Subcutaneous preadipocyte (primary cell): ENCODE data around the gene RNF125. TPM values are rescaled to one million over a fixed set of nuclear protein-coding genes. Genes with fewer than 3 reads are reported as not detected.

Experiments used
- total RNA-seq: library from RNA; depleted of rRNA; stranded (reverse); fragments of >200 nt; gene quantifications from 2 replicates; pipeline ENCODE4 v1.2.3, GENCODE V29; 2012

Gene RNF125
- total RNA-seq = 1.8 and 2.3 TPM in 2 replicates

DNA sequence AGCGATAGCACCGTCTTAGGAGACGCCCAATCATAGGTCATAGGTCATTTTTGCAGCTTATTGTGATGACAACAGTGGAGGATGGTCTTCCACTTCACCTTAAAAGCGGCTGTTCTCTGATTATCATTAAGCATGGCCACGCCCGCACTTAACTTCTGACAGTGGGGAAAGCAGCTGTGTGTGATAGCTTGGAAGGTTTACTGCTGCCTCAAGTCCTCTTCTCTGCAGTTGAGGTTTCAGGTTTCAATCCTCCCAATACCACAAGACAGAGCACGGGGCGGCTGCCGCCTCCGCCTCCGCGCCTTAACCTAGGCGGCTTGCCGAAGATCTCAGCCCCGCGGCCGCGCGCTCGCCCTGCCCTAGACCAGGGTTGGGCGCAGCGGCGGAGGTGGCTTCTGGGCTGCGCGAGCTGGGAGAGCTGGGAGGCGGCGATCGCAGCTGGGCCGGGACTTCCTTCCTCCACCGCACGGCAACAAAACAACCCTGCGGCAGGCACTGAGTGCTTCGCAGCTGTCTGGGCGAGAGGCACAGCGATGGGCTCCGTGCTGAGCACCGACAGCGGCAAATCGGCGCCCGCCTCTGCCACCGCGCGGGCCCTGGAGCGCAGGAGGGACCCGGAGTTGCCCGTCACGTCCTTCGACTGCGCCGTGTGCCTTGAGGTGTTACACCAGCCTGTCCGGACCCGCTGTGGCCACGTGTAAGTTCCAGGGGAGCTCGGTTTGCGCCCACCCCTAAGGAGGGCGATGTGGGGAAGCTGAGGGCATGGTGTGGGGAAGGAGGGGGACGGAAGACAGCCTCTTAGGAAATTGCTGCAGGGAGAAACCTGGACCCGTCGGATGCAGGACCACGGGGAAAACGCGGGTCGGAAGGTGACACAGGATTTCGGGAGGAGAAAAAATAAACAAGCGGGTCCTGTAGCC, at the start of gene RNF125:
RNF125 (plus strand) TSS at position 495 of the 920 bp plus-strand sequence; CDS start at position 534, 39 bp downstream.

DNA sequence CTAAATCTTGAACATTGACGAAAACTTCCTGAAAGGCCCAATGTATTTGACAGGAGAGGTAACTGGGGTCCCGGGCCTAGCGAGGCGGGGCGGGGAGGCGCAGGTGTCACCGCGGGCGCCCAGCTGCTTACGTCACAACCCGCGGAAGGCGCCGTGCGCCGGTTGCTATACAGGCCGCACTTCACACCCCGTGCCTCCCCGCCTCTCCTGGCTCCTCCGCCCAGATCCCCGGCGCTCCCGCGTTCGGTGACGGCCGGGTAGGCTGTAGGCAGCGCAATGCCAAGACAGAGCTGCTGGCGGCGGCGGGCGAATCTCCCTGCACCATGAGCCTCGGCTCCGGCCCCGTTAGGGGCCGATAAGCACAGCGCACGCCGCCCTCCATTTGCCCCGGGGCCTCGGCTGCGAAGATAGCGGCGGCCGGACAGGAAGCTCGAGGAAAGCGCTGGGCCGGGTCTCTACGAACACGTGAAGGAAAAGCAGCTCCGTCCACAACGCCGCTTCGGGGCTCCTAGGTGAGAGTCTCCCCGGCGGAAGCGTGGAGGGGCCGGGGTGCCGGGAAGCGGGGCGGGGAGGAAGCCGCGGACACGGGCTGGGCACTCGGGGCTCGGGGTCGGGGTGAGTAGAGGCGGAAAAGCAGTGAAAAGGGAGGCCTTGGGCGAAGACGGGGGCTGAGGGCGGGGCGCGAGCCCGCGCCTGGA, 73.2 kb downstream of the RNF125 start, which contains the start of gene RNF138:
RNF138 (plus strand) TSS at position 151 of the 698 bp plus-strand sequence. CDS start 903 bp downstream, outside the sequence.

Other genes with a start within 250 kb of the RNF125 start
- 36.7 and 45.4 TPM in 2 replicates for gene TRAPPC8, start 75.7 kb upstream of the RNF125 start, total RNA-seq
- 32.0 and 38.7 TPM in 2 replicates for gene RNF138, start 73.0 kb downstream of the RNF125 start, total RNA-seq
- gene MEP1B, start 171.2 kb downstream of the RNF125 start, total RNA-seq = not detected in 2 replicates